HepG2 (cell line): Measurements from ENCODE around the gene DLX5. TPM values are rescaled to one million over a fixed set of nuclear protein-coding genes. Genes with fewer than 3 reads are reported as not detected.

ENCODE experiments used
- ATAC-seq: fragments of 200-7000 bp; cut with Tn5 transposase; 3 replicates; pipeline ENCODE4 v1.9.1; 2020; ENCODE audit warnings: mild to moderate bottlenecking, moderate library complexity
- BruUV-seq: library from RNA; stranded (reverse); fragments of 400-500 nt; replicated peaks from 2 replicates; lab custom pipeline; 2021; lab: Mats Ljungman, UMichigan
- CTCF ChIA-PET: fragments of 300-600 bp; formaldehyde crosslinking; extraction: SDS; loops from one replicate; lab custom pipeline; 2021; ENCODE audit warnings: low total read pairs, inconsistent platforms, low intra/inter-chr PET ratio; lab: Yijun Ruan, JAX
- POLR2A ChIA-PET: fragments of 350-600 bp; sonication (Branson Sonifier 250); formaldehyde crosslinking; loops from one replicate; lab custom pipeline; 2020; ENCODE audit warnings: antibody characterized with exemption, inconsistent platforms; lab: Yijun Ruan, JAX
- DNase-seq: peaks from one replicate; pipeline ENCODE4 v3.0.0-alpha.2; 2015; ENCODE audit warnings: low spot score
- FAIRE-seq: peaks from 3 replicates; lab custom pipeline; 2011; peaks lifted over from hg19 to GRCh38; lab: Jason Lieb, UNC
- H2AFZ ChIP-seq: one replicate; pipeline ENCODE4 v1.6.1; 2011; ENCODE audit warnings: low read length, inconsistent platforms
- H3K27ac ChIP-seq: fragments of 300-600 bp; 3 replicates; pipeline ENCODE4 v1.8.0; 2011; ENCODE audit warnings: mixed run types, mild to moderate bottlenecking, mixed read lengths, low read length, inconsistent platforms; ENCODE audit not compliant: insufficient read depth; ENCODE audit errors: extremely low read length
- H3K27me3 ChIP-seq, 2 experiments: fragments of 200-600 bp in 1 of 2; 2 replicates in 1 of 2; 3 replicates in 1 of 2; pipeline versions ENCODE4 v1.6.0 to v1.8.0; 2011; ENCODE audit warnings: low read length in 2 of 2, mild to moderate bottlenecking in 2 of 2, moderate library complexity in 2 of 2, inconsistent platforms in 1 of 2; ENCODE audit not compliant: insufficient read depth in 2 of 2, control insufficient read depth in 1 of 2
- H3K36me3 ChIP-seq, 2 experiments: fragments of 200-600 bp in 1 of 2; replicated peaks in 1 of 2; 2 replicates in 1 of 2; 3 replicates in 1 of 2; pipeline versions ENCODE4 v1.5.1 to v1.8.0; 2011; ENCODE audit warnings: low read length in 2 of 2, inconsistent platforms in 1 of 2; ENCODE audit not compliant: insufficient read depth in 2 of 2, control insufficient read depth in 1 of 2
- H3K4me1 ChIP-seq: 2 replicates; pipeline ENCODE4 v1.5.1; 2012; ENCODE audit warnings: low read length, inconsistent platforms; ENCODE audit not compliant: insufficient read depth
- H3K4me2 ChIP-seq: 2 replicates; pipeline ENCODE4 v1.6.0; 2011; ENCODE audit warnings: low read depth, low read length, inconsistent platforms
- H3K4me3 ChIP-seq, 3 experiments: fragments of 200-600 bp in 1 of 3; sonication (generic), shearing (Covaris generic) in 1 of 3; replicated peaks in 1 of 3; 2 replicates each; pipeline ENCODE4 v1.5.1; 2011 to 2016; ENCODE audit warnings: low read length in 3 of 3, inconsistent platforms in 2 of 3, low read depth in 2 of 3, mild to moderate bottlenecking in 2 of 3, control low read depth in 1 of 3, mixed read lengths in 1 of 3; ENCODE audit not compliant: insufficient read depth in 1 of 3
- H3K79me2 ChIP-seq: one replicate; pipeline ENCODE4 v1.6.1; 2011; ENCODE audit warnings: low read length, inconsistent platforms; ENCODE audit not compliant: insufficient read depth
- H3K9ac ChIP-seq: 2 replicates; pipeline ENCODE4 v1.6.0; 2011; ENCODE audit warnings: mild to moderate bottlenecking, low read depth, low read length, inconsistent platforms; ENCODE audit not compliant: insufficient read depth
- H3K9me3 ChIP-seq: 2 replicates; pipeline ENCODE4 v1.5.1; 2012; ENCODE audit warnings: mild to moderate bottlenecking, low read length
- H4K20me1 ChIP-seq: 2 replicates; pipeline ENCODE4 v1.6.0; 2011; ENCODE audit warnings: inconsistent platforms, mild to moderate bottlenecking, low read length, moderate library complexity; ENCODE audit not compliant: insufficient read depth
- SP2 ChIP-seq: sonication (generic); formaldehyde crosslinking; IDR thresholded peaks from 2 replicates; pipeline ENCODE4 v1.5.1; 2020; ENCODE audit warnings: mild to moderate bottlenecking, missing genetic modification reagents
- ZNF446 ChIP-seq: sonication (generic); formaldehyde crosslinking; IDR thresholded peaks from 2 replicates; pipeline ENCODE4 v1.5.0; 2020; ENCODE audit warnings: mild to moderate bottlenecking, missing genetic modification reagents
- WGBS: methylation state at CpG from one replicate; pipeline ENCODE4 v1.1.6; 2017; ENCODE audit warnings: low lambda C conversion rate; 5-methylcytosine and 5-hydroxymethylcytosine counted together
- in situ Hi-C: cut with HindIII; loops from 2 replicates; pipeline ENCODE4 v1.10.0; 2017; ENCODE audit warnings: low pct_unique_long_range_greater_than_20kb; ENCODE audit not compliant: extremely low pct_ligation_motif_present
- intact Hi-C: fragments of 100-400 bp; cut with micrococcal nuclease; formaldehyde crosslinking; loops from one replicate; pipeline ENCODE4 v1.10.0; 2022; ENCODE audit not compliant: unreplicated experiment
- polyA plus RNA-seq, 8 experiments: library from polyadenylated mRNA; depleted of rRNA in 3 of 8; stranded (reverse) in 7 of 8; unstranded in 1 of 8; fragments of >200 nt; fragmentation: Illumina TruSeq in 4 of 8; extraction: Trizol in 4 of 8; gene quantifications; 2 replicates each; pipeline versions ENCODE4 v1.2.1 to v1.2.3, GENCODE V29; 2011 to 2016; ENCODE audit warnings: low read depth in 4 of 8, missing spikeins in 1 of 8, mixed read lengths in 1 of 8; ENCODE audit not compliant: insufficient read depth in 1 of 8
- total RNA-seq, 5 experiments: library from RNA; depleted of rRNA; stranded (reverse); fragments of >200 nt; fragmentation: Illumina TruSeq; extraction: Trizol; gene quantifications; 2 replicates each; pipeline ENCODE4 v1.2.3, GENCODE V29; 2016; ENCODE audit warnings: low read depth in 1 of 5

Gene DLX5
- total and polyA plus RNA-seq, 2 of the 13 experiments (the other 11 are each of a cell fraction or from before 2014, with no cell fraction given): not detected

- intact Hi-C loops (no loop called here), in situ Hi-C loops (loop anchor here (10.0 kb wide), 1 partner anchor 989 kb away; no protein-coding TSS in a partner anchor)
- no peaks in the 10 kb centered on the region; the same call in 1 of the 2 replicates for H3K9me3 ChIP-seq
- no peak overlapping the region for H3K4me2 ChIP-seq
- H4K20me1 ChIP-seq: no peaks in the 10 kb centered on the region
- TF ChIP-seq SP2 (CRISPR knock-in tag): no peak
- FAIRE-seq (no peak), DNase-seq (no peak), ATAC-seq (no peak)
- BruUV-seq: no TSS peak
- H3K4me3 ChIP-seq: no peak overlapping the region
- H3K27me3 ChIP-seq: no peaks in the 10 kb centered on the region
- H3K9ac ChIP-seq: no peak overlapping the region
- WGBS: under 1% methylated on average over 3 of the region's 3 CpGs
- H3K79me2 ChIP-seq: no peaks in the 10 kb centered on the region
- no peaks in the 10 kb centered on the region for H3K36me3 ChIP-seq
- ChIA-PET POLR2A (no interaction called here), CTCF (interaction anchor here (2.2 kb wide), 1 partner anchor 1147 kb away, joined by 8 read pairs; no protein-coding TSS in a partner anchor)
- no peaks in the 10 kb centered on the region for H3K4me1 ChIP-seq
- H3K27ac ChIP-seq: no peak overlapping the region
- no peak overlapping the region for H2AFZ ChIP-seq
Measured at GRCh38 chr7:97064020-97064419, 39.4 kb upstream of the DLX5 start.

- Histone ChIP-seq H4K20me1 (no peaks in the 10 kb centered on the region), H3K27ac (no peak overlapping the region), H3K4me2 (no peak overlapping the region), H3K9ac (no peak overlapping the region), H3K4me1 (0 out of 2 replicates have a peak, but pooled peaks cover 11% of the 10 kb centered on the region), H3K9me3 (no peaks in the 10 kb centered on the region), H2AFZ (no peak overlapping the region), H3K79me2 (no peaks in the 10 kb centered on the region), H3K4me3 (no peak overlapping the region), H3K36me3 (no peaks in the 10 kb centered on the region), H3K27me3 (no peaks in the 10 kb centered on the region)
- FAIRE-seq (no peak), DNase-seq (no peak), ATAC-seq (no peak)
- ChIA-PET POLR2A (no interaction called here), CTCF (no interaction called here)
- intact Hi-C loops (no loop called here), in situ Hi-C loops (loop anchor here (25.0 kb wide), 1 partner anchor 1131 kb away; no protein-coding TSS in a partner anchor)
- WGBS: 21% methylated on average over 2 of the region's 2 CpGs
- BruUV-seq: no TSS peak
- no peak for TF ChIP-seq ZNF446
Measured at GRCh38 chr7:97043281-97043680, 18.6 kb upstream of the DLX5 start.
